Effector memory CD4-positive, alpha-beta T cell (primary cell): ENCODE measurements around the gene ZNF644.

Experiments
- DNase-seq, 3 donors: peaks; one replicate each; pipeline ENCODE4 v3.0.0-alpha.2; 2020
- H3K27ac ChIP-seq: 2 replicates; pipeline ENCODE4 v1.7.0; 2013; ENCODE audit warnings: mild to moderate bottlenecking, low read length, moderate library complexity; ENCODE audit not compliant: insufficient read depth, poor library complexity, severe bottlenecking
- H3K27me3 ChIP-seq: replicated peaks from 2 replicates; pipeline ENCODE4 v1.7.0; 2013; ENCODE audit warnings: mild to moderate bottlenecking, low read length; ENCODE audit not compliant: insufficient read depth, control insufficient read depth, poor library complexity, severe bottlenecking
- H3K36me3 ChIP-seq: 2 replicates; pipeline ENCODE4 v1.7.0; 2013; ENCODE audit warnings: mild to moderate bottlenecking, low read length, moderate library complexity; ENCODE audit not compliant: control insufficient read depth, insufficient read depth
- H3K4me1 ChIP-seq: 2 replicates; pipeline ENCODE4 v1.7.0; 2013; ENCODE audit warnings: low read length, mild to moderate bottlenecking; ENCODE audit not compliant: control insufficient read depth, insufficient read depth, poor library complexity, severe bottlenecking
- H3K4me3 ChIP-seq: 2 replicates; pipeline ENCODE4 v1.7.0; 2013; ENCODE audit warnings: low read length, low read depth, mild to moderate bottlenecking; ENCODE audit not compliant: insufficient read depth, poor library complexity, severe bottlenecking
- H3K9me3 ChIP-seq: 2 replicates; pipeline ENCODE4 v1.7.0; 2013; ENCODE audit warnings: mild to moderate bottlenecking, low read length, moderate library complexity; ENCODE audit not compliant: control insufficient read depth

ZNF644 gene

DNA sequence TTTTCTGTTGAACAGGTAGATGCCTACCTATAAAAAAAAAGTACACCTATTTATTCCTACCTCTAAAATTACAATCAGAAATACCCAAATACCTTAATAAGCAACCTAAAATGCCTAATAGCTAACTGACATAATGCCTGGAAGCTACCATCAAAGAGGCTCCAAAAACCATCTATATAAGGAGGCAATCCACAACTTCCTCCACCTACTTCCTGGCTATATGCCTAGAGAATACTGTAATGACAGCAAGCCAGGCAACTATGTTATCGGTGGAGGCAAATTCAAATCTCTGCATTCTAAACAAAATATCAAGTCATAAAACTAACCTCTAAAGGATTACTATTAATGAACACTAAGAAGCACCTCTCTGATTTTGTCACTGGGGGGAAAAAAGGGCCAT lies 10.1 kb downstream of the ZNF644 start:
- H3K27me3 ChIP-seq, result no peaks in the 10 kb centered on the region
- no peaks in the 10 kb centered on the region for H3K9me3 ChIP-seq
- peaks cover 13% of the 10 kb centered on the region for H3K4me1 ChIP-seq
- H3K36me3 ChIP-seq, result peaks cover 3% of the 10 kb centered on the region
- H3K4me3 ChIP-seq, result no peak overlapping the region
- no peak for DNase-seq
- H3K27ac ChIP-seq, result no peak overlapping the region

DNA sequence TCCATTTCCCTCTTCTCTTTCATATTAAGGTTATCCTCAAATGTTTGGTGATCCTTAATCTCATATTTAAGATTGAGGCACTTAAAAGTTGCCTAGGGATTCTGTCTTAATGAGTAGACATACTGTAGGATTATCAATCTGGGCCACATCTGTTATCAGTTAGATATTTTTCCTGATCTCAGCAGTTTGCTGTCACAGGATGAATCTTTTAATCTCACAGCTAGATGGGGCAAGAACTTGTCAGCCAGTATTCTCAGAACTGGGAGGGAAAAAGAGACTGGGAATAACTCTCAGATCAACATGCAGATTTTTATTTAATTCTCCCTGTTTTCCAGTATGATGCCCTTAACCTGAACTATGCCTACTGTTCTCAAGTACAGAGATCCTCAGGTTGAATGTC lies 14.0 kb downstream of the ZNF644 start:
- Histone ChIP-seq H3K4me3 (no peak overlapping the region), H3K9me3 (no peaks in the 10 kb centered on the region), H3K36me3 (peaks cover 3% of the 10 kb centered on the region), H3K27ac (no peak overlapping the region), H3K4me1 (peaks cover 8% of the 10 kb centered on the region), H3K27me3 (no peaks in the 10 kb centered on the region)
- DNase-seq, result no peak

DNA sequence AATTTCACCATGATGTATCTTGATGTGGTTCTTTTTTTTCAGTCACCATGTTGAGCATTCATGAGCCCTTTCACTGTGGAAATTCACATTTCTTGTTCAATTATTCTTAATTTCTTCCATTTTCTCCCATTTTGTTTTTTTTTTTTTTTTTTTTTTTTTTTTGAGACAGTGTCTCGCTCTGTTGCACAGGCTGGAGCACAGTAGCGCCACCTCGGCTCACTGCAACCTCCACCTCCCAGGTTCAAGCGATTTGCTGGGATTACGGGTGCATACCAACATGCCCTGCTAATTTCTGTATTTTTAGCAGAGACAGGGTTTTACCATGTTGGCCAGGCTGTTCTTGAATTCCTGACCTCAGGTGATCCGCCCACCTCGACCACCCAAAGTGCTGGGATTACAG lies 14.7 kb downstream of the ZNF644 start:
- H3K4me1 ChIP-seq, result peaks cover 5% of the 10 kb centered on the region

DNA sequence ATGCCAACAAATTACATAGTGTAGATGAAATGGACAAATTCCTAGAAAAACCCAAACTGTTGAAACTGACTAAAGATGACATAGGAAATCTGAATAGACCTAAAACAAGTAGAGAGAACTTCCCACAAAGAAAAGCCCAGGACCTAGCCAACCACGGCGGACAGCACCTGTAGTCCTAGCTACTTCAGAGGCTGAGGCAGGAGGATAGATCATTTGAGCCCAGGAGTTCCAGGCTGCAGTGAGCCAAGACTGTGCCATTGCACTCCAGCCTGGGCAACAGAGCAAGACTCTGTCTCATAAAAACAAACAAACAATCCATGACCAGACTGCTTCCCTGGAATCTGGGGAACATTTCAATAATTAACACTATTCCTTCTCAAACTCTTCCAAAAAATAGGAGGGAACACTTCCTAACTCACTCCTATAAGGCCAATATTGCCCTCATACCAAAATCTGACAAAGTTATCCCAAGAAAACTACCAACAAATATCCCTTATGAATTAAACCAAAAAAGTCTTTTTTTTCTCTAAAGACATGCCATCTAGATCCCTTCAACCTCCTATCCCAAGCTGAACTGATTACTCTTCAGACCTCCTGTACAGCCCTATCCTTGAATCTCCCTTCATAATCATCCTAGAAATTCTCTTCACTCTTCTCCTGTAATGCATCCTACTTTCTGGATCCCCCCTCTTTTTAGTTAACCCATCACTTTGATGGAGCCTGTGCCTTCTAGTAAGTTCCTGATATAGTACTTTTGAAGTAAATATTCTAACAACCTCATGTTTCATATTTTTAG lies 15.5 kb downstream of the ZNF644 start:
- H3K4me1 ChIP-seq, result no peaks in the 10 kb centered on the region
- no peak for DNase-seq
- H3K9me3 ChIP-seq, result no peaks in the 10 kb centered on the region
- no peak overlapping the region for H3K27ac ChIP-seq
- H3K27me3 ChIP-seq, result no peaks in the 10 kb centered on the region
- no peak overlapping the region for H3K4me3 ChIP-seq
- no peaks in the 10 kb centered on the region for H3K36me3 ChIP-seq

More for the DNA sequence above, 14.7 kb downstream of the ZNF644 start:
- Histone ChIP-seq H3K27ac (no peak overlapping the region), H3K36me3 (peaks cover 3% of the 10 kb centered on the region), H3K9me3 (no peaks in the 10 kb centered on the region), H3K27me3 (no peaks in the 10 kb centered on the region), H3K4me3 (no peak overlapping the region)
- no peak for DNase-seq

DNA sequence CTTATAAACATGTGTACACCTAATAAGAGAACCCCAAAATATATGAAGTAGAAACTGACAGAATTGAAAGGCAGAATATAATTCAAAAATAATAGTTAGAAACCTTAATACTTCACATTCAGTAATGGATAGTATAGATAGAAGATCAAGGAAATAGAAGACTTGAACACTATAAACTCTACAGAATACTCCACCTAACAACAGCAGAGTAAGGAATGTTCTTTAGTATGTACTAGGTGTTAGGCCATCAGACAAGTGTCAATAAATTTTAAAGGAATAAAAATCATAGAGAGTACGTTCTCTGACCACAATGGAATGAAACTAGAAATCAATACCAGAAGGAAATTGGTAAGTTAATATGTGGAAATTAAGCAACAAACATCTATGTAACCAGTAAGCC lies 16.6 kb downstream of the ZNF644 start:
- no peaks in the 10 kb centered on the region for H3K27me3 ChIP-seq
- no peaks in the 10 kb centered on the region for H3K36me3 ChIP-seq
- no peaks in the 10 kb centered on the region for H3K4me1 ChIP-seq
- no peak overlapping the region for H3K27ac ChIP-seq
- no peak for DNase-seq
- no peak overlapping the region for H3K4me3 ChIP-seq
- H3K9me3 ChIP-seq, result no peaks in the 10 kb centered on the region

DNA sequence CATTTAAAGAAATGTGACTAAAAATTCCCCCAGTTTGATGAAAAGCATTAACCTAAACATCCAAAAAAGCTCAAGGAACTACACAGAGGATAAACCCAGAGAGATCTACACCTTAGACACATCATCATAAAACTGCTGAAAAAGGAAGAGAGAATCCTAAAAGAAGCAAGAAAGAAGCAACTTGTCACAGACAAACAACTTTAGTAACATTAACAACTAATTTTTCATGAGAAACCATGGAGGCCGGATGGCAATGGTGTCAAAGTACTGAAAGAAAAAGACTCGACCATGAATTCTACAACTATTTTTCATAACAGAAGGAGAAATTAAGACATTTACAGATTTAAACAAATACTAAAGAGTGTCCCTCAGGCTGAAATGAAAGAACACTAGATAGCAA lies 17.7 kb downstream of the ZNF644 start:
- no peaks in the 10 kb centered on the region for H3K27me3 ChIP-seq
- H3K4me1 ChIP-seq, result no peaks in the 10 kb centered on the region
- no peak overlapping the region for H3K27ac ChIP-seq
- DNase-seq, result no peak
- H3K9me3 ChIP-seq, result no peaks in the 10 kb centered on the region
- no peak overlapping the region for H3K4me3 ChIP-seq
- H3K36me3 ChIP-seq, result no peaks in the 10 kb centered on the region

DNA sequence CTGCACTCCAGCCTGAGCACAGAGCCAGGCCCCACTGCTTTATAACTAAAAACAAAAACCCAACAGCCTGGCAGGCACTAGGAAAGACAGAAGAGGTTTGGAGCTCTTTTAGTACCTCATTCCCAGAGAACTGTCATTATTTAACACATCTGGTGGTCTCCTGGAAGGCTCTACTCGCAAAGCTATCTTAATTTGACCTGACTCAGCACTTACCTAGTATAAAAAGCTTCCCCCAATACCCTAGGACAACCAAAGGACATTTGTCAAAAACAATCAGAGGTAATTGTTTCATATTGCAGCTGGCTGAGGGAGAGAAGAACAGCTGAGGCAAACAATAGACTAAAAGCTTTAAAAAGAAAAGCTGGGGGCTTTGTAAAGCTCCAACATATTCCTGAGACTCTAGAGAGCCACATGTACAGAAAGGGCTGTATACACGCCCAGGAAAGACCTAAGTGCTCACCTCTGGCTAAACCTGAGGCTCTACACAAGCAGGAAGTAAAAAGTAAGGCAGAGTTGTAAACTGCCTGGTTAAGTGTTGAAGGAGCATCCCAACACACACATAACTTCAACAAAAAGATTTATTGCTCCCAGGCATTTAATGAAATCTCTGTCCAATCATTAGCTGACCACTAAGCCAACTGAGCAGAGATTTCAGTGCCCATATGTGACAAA lies 25.0 kb downstream of the ZNF644 start:
- Histone ChIP-seq H3K9me3 (no peaks in the 10 kb centered on the region), H3K27ac (no peak overlapping the region), H3K4me1 (no peaks in the 10 kb centered on the region), H3K4me3 (no peak overlapping the region), H3K27me3 (no peaks in the 10 kb centered on the region), H3K36me3 (no peaks in the 10 kb centered on the region)
- DNase-seq, result no peak

DNA sequence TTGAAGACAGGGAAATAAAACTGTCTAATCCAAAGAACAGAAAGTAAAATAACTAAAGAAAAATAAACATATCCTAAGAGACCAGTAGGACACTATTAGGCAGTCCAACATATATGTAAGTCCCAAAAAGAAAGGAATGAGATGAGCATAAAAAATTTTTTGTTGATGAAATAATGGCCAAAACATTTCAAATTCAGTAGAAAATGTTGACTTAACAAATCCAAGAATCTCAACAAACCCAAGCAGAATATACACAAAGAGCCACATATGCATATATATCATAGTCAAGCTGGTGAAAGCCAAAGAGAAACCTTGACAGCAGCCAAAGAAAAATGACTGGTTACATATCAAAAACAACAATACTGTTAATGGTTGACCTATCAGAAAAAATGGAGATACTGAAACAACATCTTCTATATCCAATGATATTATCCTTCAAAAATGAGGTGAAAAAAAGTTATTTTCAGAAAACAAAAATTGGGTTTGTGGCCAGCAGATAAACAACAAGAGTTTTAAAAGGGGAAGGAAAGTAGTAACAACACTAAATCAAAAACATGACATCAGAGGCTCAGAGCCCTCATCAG lies 26.4 kb downstream of the ZNF644 start:
- Histone ChIP-seq H3K36me3 (no peaks in the 10 kb centered on the region), H3K4me1 (no peaks in the 10 kb centered on the region), H3K9me3 (no peaks in the 10 kb centered on the region), H3K27ac (no peak overlapping the region), H3K4me3 (no peak overlapping the region), H3K27me3 (no peaks in the 10 kb centered on the region)
- no peak for DNase-seq

DNA sequence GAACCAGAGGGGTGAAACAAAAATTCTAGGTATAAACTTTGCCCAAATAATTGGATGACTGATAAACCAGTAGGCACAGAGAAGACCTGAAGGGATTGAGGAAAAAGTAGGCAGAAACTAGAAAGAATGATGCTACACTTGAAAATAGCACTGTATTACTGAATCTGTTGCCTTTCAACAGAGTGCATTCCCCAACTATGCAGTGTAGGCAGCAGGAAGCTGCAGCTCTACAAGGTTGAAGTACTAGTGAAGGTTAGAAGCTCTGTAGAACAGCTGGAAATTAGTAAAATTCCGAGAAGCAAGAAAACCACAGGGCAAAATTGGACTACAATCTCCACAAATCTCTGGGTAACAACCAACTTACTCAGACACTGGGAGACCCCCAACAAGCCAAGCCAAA lies 27.4 kb downstream of the ZNF644 start:
- Histone ChIP-seq H3K4me1 (no peaks in the 10 kb centered on the region), H3K4me3 (no peak overlapping the region), H3K27ac (no peak overlapping the region), H3K36me3 (peaks cover 6% of the 10 kb centered on the region), H3K27me3 (no peaks in the 10 kb centered on the region), H3K9me3 (no peaks in the 10 kb centered on the region)
- DNase-seq, result no peak

DNA sequence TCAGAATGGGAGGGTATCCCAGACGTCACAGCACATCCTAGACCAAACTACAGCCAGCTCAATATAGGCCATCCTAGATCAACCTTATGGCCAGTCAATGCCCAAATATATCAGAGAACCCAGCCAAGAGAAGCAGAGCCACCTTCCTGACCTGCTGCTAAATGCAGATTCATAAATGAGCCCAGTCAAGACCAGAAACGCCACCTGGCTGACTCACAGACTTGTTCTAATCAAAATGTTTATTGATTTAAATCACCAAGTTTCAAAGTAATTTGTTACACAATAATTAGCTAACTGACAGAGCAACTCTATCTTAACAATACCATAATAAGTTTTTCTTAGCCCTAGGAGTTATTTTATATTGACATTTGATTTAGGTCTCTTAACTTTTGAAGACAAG lies 28.6 kb downstream of the ZNF644 start:
- no peak overlapping the region for H3K27ac ChIP-seq
- no peak for DNase-seq
- H3K4me3 ChIP-seq, result no peak overlapping the region
- peaks cover 12% of the 10 kb centered on the region for H3K36me3 ChIP-seq
- H3K4me1 ChIP-seq, result no peaks in the 10 kb centered on the region
- no peaks in the 10 kb centered on the region for H3K9me3 ChIP-seq
- H3K27me3 ChIP-seq, result no peaks in the 10 kb centered on the region
